GM13976 (cell line): ENCODE measurements around the gene FICD.

Experiments
- DNase-seq: peaks from one replicate; pipeline ENCODE4 v3.0.0; 2012; ENCODE audit warnings: low spot score
- in situ Hi-C: fragments of 300-500 bp; cut with MboI; formaldehyde crosslinking; loops from one replicate; pipeline ENCODE4 v1.12.0; 2022; ENCODE audit warnings: low sequenced_read_pairs, mixed read lengths, inconsistent platforms; ENCODE audit not compliant: unreplicated experiment
- TF ChIP-seq, protein P1 (sequence below): IDR thresholded peaks from 2 replicates; pipeline ENCODE4 v1.5.1; 2012; ENCODE audit warnings: borderline replicate concordance, mild to moderate bottlenecking; ENCODE audit not compliant: insufficient read depth; ENCODE audit errors: extremely low read depth, missing control alignments, control extremely low read depth

Gene FICD

DNA sequence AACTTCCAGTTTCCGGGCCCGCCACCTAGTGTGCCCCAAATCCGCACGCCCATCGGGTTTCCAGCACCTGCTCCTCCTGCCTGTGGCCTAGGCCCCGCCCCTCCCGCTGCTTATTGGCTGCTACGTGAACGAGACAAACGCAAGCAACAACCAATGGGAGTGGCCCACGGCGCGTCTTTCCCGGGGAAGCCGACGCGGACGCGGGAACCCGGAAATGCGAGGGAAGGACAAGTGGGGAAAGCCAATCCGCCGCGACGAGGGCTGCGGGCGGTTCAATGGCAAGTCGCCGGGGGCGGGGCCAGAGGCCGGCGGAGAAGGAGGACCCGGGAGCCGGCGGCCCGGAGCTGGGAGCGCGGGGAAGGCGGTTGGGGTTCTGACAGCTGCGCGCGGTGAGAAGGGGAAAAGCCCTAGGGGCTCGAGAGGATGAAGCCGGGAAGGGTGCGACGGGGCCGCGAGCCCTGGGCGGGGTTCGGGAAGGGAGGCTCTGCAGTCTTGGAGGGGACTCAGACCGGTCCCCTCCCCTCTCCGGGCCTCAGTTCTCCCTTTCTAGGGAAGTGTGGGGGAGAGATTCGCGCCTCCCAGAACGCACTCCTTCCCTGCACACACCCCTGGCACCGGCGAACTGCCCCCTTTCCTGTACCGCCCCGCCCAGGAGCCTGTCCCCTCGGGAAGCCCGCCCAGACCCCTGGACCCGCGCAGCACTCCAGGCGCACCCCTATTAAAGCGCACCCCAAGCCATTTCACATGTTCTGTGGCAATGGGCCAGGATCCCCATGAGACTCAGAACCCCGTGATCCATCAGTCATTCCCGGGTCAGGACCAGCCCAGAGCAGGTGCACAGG is at the start of gene FICD:
TSS of gene FICD (plus strand) at position 305 of the 842 bp plus-strand sequence. CDS start 1,696 bp downstream, outside the sequence.
- in situ Hi-C loops = no loop called here
- TF ChIP-seq, protein P1, sequence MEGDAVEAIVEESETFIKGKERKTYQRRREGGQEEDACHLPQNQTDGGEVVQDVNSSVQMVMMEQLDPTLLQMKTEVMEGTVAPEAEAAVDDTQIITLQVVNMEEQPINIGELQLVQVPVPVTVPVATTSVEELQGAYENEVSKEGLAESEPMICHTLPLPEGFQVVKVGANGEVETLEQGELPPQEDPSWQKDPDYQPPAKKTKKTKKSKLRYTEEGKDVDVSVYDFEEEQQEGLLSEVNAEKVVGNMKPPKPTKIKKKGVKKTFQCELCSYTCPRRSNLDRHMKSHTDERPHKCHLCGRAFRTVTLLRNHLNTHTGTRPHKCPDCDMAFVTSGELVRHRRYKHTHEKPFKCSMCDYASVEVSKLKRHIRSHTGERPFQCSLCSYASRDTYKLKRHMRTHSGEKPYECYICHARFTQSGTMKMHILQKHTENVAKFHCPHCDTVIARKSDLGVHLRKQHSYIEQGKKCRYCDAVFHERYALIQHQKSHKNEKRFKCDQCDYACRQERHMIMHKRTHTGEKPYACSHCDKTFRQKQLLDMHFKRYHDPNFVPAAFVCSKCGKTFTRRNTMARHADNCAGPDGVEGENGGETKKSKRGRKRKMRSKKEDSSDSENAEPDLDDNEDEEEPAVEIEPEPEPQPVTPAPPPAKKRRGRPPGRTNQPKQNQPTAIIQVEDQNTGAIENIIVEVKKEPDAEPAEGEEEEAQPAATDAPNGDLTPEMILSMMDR = no peak
- peak; percentile 97 for DNase-seq

DNA sequence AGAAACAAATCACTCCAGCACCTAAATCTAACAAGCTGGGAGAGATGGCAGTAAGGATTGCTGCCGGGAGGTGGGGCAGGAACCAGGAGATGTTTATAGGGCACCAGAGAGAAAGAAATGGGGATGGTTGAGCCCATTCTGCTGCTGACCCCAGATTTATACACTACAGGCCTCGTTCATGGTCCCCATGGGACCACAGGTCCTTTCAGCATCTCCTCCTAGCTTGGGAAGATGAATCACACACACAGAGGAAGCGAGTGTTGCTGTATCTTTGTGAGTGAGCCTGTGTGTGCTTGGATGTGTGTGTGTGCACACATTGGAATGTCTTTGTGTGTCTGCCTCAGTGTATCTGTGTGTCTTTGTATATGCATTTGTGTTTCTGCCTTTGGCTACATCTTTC is 49.7 kb upstream of the FICD start:
- no peak for DNase-seq
- in situ Hi-C loops = no loop called here
- TF ChIP-seq, protein P1 = no peak

DNA sequence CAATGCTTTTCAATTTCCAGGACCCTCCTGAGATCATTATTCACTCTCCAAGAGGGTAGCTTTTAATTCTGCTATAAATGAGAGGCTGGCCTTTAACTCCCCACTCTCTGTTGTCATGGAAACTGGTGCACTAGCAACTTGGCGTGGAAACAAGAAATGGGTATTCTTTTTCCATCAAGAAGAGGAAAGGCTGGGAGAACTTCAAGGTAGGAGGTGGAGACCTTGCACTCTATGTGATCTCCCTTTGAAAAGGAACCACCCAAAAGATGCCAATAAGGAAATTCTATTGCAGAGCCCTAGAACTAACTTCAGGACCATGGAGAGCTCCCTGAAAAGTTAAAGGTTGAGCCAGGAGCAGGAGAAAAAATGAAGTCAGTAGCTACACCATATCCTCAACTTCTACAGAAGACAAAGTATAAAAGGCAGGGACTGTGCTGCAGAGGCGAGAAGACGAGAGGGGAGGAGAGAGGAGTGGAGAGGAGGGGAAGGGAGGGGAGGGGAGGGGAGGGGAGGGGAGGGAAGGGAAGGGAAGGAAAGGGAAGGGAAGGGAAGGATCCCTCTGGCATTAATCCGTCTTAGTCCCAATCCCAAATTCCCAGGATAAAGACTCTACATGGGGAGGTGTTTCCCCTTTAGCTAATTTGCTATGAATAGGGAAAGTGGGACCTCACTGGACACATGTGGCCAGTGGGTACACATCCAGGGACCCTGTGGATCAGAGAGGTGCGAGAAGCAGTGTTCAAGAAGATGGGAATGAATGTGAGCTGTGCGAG is 46.7 kb upstream of the FICD start:
- in situ Hi-C loops = no loop called here
- TF ChIP-seq, protein P1 = no peak
- DNase-seq = peak; percentile 66

DNA sequence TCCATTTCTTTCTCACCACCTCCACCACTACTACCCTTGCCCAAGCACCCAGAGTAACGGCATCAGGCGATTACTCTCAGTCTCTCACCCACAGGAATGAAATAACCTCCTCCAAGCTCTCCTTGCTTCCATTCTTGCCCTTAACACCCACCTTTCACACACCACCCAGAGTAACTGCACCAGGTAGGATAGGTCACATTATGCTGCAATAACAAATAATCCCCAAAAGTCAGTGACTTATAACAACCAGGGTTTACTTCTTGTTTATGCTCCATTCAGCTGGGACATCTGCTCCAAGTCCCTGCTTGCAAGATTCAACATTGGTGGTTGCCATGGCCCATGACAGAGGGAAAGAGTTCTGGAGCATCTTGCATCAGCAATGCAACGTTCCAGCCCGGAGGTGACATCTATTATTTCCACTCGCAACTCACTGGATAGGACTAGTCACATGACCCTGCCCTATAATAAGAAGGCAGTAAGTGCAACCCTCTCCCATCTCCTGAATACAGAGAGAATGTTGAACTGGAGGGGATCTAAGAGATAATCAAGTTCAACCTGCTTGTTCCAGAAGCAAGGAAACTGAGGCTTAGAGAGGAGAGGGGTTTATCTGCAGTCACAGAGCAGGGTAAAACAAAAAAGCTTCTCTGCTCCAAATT is 41.5 kb upstream of the FICD start:
- TF ChIP-seq, protein P1 = no peak
- no peak for DNase-seq
- in situ Hi-C loops = no loop called here

DNA sequence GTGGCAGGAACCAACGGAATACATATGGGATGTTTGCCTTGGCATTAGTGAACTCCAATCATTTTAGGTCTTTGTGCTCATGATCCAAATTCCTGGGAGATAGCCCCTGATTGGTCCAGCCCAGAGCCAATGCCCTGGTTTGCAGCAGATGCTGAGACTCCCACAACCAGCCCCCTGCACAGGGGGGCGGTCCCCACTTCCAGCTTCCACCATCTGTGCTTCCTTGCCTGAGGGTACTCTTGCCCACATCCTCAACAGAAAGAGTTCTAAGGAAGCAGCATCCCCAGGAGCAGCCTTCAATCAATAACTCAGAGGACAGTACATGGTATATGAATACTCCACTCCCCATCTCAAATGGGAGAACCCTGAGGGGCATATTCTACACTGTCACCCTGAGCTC is 39.7 kb upstream of the FICD start:
- no peak for DNase-seq
- TF ChIP-seq, protein P1 = no peak
- in situ Hi-C loops = no loop called here

DNA sequence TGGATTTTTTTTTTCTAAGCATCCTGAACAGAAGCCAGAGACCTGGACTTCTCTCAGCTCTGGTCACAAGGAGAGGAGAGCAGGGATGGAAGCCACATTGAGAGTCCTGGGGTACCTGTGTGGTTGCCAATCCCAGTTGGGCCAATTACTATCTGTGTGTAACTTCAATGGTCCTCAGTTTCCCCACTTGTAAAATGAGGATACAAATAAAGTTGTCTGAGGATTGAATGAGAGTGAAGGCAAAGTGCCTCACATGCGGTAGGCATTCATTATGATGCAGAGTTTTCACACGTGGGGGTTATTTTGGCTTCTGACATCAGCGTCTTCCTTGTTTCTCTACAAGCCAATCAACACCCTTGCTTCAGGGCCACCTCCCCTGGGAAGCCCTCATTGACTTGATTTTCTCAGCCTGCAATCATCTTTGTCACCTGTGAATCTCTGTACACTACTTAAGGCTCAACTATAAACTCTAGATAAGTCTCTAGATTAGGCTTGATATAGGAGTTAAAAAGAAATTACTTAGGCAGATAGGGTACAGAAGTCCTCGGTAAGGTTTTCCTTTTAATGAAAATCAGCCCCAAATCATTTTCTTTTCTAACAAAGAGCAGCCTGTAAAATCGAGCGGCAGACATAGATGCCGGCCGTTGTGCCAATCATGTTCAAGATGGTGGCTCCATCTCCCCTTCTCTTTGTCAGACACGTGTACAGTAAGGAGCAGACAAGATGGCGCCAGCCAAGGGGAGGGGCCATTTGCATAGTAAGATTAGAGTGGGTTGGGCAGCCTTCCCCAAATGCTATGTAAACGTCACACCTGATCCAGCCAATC is 37.8 kb upstream of the FICD start:
- in situ Hi-C loops = no loop called here

More for the DNA sequence above, 37.8 kb upstream of the FICD start:
- DNase-seq = no peak
- TF ChIP-seq, protein P1 = no peak
